Endothelial cell of umbilical vein (primary cell): ENCODE data around the gene ZNF620. TPM values are rescaled to one million over a fixed set of nuclear protein-coding genes. Genes with fewer than 3 reads are reported as not detected.

Experiments
- BruUV-seq: library from RNA; stranded (reverse); fragments of 400-500 nt; replicated peaks from 2 replicates; lab custom pipeline; 2021; lab: Mats Ljungman, UMichigan
- CTCF ChIA-PET: fragments of 300-600, 350-600 bp; sonication (Branson Sonifier 250); formaldehyde crosslinking; loops from one replicate; lab custom pipeline; 2021; ENCODE audit warnings: antibody characterized with exemption, inconsistent platforms; lab: Charles Lee
- POLR2A ChIA-PET: fragments of 300-600, 350-600 bp; sonication (Branson Sonifier 250); formaldehyde crosslinking; loops from one replicate; lab custom pipeline; 2021; ENCODE audit warnings: antibody characterized with exemption, inconsistent platforms; lab: Charles Lee
- DNase-seq: peaks from one replicate; pipeline ENCODE4 v3.0.0-alpha.2; 2011; ENCODE audit warnings: low read depth, low spot score
- FAIRE-seq: peaks from 2 replicates; lab custom pipeline; 2011; peaks lifted over from hg19 to GRCh38; lab: Jason Lieb, UNC
- H2AFZ ChIP-seq: 2 replicates; pipeline ENCODE4 v1.6.0; 2012; ENCODE audit warnings: low read depth, low read length, control low read depth, inconsistent platforms
- H3K27ac ChIP-seq: 2 replicates; pipeline ENCODE4 v1.5.1; 2011; ENCODE audit warnings: low read depth, mild to moderate bottlenecking, control low read depth, low read length, moderate library complexity; ENCODE audit not compliant: insufficient read depth
- H3K27me3 ChIP-seq, 2 experiments: 2 replicates each; pipeline versions ENCODE4 v1.6.0 to v1.6.1; 2011; ENCODE audit warnings: low read length in 2 of 2, mixed read lengths in 1 of 2; ENCODE audit not compliant: control insufficient read depth in 2 of 2, insufficient read depth in 2 of 2
- H3K36me3 ChIP-seq, 2 experiments: 2 replicates in 1 of 2; 3 replicates in 1 of 2; pipeline ENCODE4 v1.5.1; 2011; ENCODE audit warnings: low read length in 2 of 2, mild to moderate bottlenecking in 1 of 2, moderate library complexity in 1 of 2; ENCODE audit not compliant: control insufficient read depth in 2 of 2, insufficient read depth in 2 of 2; ENCODE audit errors: extremely low read depth in 1 of 2
- H3K4me1 ChIP-seq: 3 replicates; pipeline ENCODE4 v1.5.1; 2011; ENCODE audit warnings: mild to moderate bottlenecking, low read length; ENCODE audit not compliant: control insufficient read depth, insufficient read depth; ENCODE audit errors: extremely low read depth
- H3K4me2 ChIP-seq: 2 replicates; pipeline ENCODE4 v1.6.1; 2011; ENCODE audit warnings: low read length, control low read depth, mixed read lengths; ENCODE audit not compliant: insufficient read depth
- H3K4me3 ChIP-seq, 3 experiments: fragments of 200-600 bp in 1 of 3; sonication (generic), shearing (Covaris generic) in 1 of 3; replicated peaks in 1 of 3; 2 replicates each; pipeline ENCODE4 v1.5.1; 2011 to 2016; ENCODE audit warnings: control low read depth in 3 of 3, low read length in 3 of 3, mild to moderate bottlenecking in 2 of 3, inconsistent platforms in 1 of 3, low read depth in 1 of 3, moderate library complexity in 1 of 3; ENCODE audit not compliant: insufficient read depth in 1 of 3
- H3K79me2 ChIP-seq: 2 replicates; pipeline ENCODE4 v1.6.0; 2012; ENCODE audit warnings: low read length, inconsistent platforms; ENCODE audit not compliant: control insufficient read depth, insufficient read depth
- H3K9ac ChIP-seq: replicated peaks from 2 replicates; pipeline ENCODE3; 2011; ENCODE audit warnings: low read length, control low read depth; ENCODE audit not compliant: insufficient read depth; ENCODE audit errors: extremely low read depth
- H3K9me1 ChIP-seq: replicated peaks from 3 replicates; pipeline ENCODE4 v1.6.0; 2011; ENCODE audit warnings: mild to moderate bottlenecking, low read length; ENCODE audit not compliant: control insufficient read depth, insufficient read depth; ENCODE audit errors: extremely low read depth
- H3K9me3 ChIP-seq: replicated peaks from 2 replicates; pipeline ENCODE4 v1.5.1; 2012; ENCODE audit warnings: low read length, inconsistent platforms; ENCODE audit not compliant: control insufficient read depth, insufficient read depth
- H4K20me1 ChIP-seq: replicated peaks from 2 replicates; pipeline ENCODE3; 2011; ENCODE audit warnings: mild to moderate bottlenecking, low read length; ENCODE audit not compliant: control insufficient read depth, insufficient read depth; ENCODE audit errors: extremely low read depth
- EZH2 ChIP-seq: IDR thresholded peaks from 2 replicates; pipeline ENCODE4 v1.6.1; 2012; ENCODE audit warnings: borderline replicate concordance, low read depth, mild to moderate bottlenecking, moderate library complexity, low read length, inconsistent platforms; ENCODE audit not compliant: severe bottlenecking
- FOS ChIP-seq: IDR thresholded peaks from 2 replicates; pipeline ENCODE4 v1.6.1; 2011; ENCODE audit warnings: mild to moderate bottlenecking, low read length, moderate library complexity, borderline replicate concordance; ENCODE audit not compliant: insufficient read depth
- MYC ChIP-seq: IDR thresholded peaks from one replicate; pipeline ENCODE4 v1.6.1; 2011; ENCODE audit warnings: mild to moderate bottlenecking, low read depth, low read length
- POLR2A ChIP-seq: IDR thresholded peaks from 2 replicates; pipeline ENCODE4 v1.6.1; 2012; ENCODE audit warnings: low read depth, mild to moderate bottlenecking, control low read depth, low read length
- POLR2AphosphoS5 ChIP-seq: IDR thresholded peaks from 2 replicates; pipeline ENCODE4 v1.6.1; 2012; ENCODE audit warnings: low read depth, mild to moderate bottlenecking, control low read depth, low read length, moderate library complexity; ENCODE audit not compliant: insufficient read depth
- dilution Hi-C: fragments of 300-500 bp; cut with MboI; formaldehyde crosslinking; loops from one replicate; pipeline ENCODE4 v1.15.0; 2019; ENCODE audit warnings: low sequenced_read_pairs; ENCODE audit not compliant: extremely low pct_ligation_motif_present
- intact Hi-C: fragments of 100-400 bp; cut with micrococcal nuclease; formaldehyde crosslinking; loops from one replicate; pipeline ENCODE4 v1.10.0; 2022
- polyA plus RNA-seq, 4 experiments: library from polyadenylated mRNA; depleted of rRNA in 3 of 4; stranded (reverse) in 3 of 4; unstranded in 1 of 4; fragments of >200 nt; gene quantifications; 2 replicates each; pipeline versions ENCODE4 v1.2.1 to v1.2.3, GENCODE V29; 2011 to 2012; ENCODE audit warnings: missing spikeins in 1 of 4
- total RNA-seq: library from RNA; stranded (reverse); gene quantifications from 2 replicates; pipeline ENCODE4 v1.2.3, GENCODE V29; 2021
- TF ChIP-seq, protein P1 (sequence below), 2 donors: IDR thresholded peaks; 1 replicate in 1 of 2; 2 replicates in 1 of 2; pipeline ENCODE4 v1.5.1; 2011; ENCODE audit warnings: low read length in 2 of 2, mild to moderate bottlenecking in 2 of 2, moderate library complexity in 2 of 2, control low read depth in 1 of 2, inconsistent platforms in 1 of 2, low read depth in 1 of 2; ENCODE audit not compliant: insufficient read depth in 1 of 2; ENCODE audit errors: extremely low read depth in 1 of 2
- TF ChIP-seq, protein P2 (sequence below): IDR thresholded peaks from 2 replicates; pipeline ENCODE4 v1.6.1; 2011; ENCODE audit not compliant: insufficient read depth, insufficient read length

ZNF620 gene
- total and polyA plus RNA-seq, 2 donors (not counting 3 experiments of a cell fraction or from before 2014, with no cell fraction given) = 1.9 to 4.0 TPM

DNA sequence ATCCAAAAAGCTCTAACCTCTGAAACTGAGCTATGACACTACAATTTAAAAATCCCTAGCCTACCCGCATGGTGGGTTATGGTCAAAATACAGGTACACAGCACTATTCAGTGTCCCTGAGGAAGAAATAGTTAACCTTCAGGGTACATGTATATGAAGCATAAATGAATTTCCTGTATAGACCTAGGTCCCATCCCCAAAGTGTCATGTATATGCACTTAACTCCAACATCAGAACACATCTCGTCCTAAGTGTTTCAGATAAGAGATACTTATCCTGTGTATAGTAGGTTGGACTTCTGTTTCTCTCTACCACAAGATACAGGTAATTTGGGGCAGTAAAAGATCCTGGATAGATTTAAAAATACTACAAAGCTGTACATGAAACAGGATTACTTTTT, 42.3 kb upstream of the ZNF620 start:
- no TSS peak for BruUV-seq
- FAIRE-seq = no peak
- Histone ChIP-seq H3K4me2 (no peak overlapping the region), H3K9me1 (no peaks in the 10 kb centered on the region), H3K79me2 (peaks cover 14% of the 10 kb centered on the region), H3K4me1 (peaks cover 3% of the 10 kb centered on the region), H4K20me1 (peaks cover 4% of the 10 kb centered on the region), H3K9me3 (no peaks in the 10 kb centered on the region), H2AFZ (no peak overlapping the region), H3K27ac (no peak overlapping the region), H3K9ac (no peak overlapping the region), H3K27me3 (no peaks in the 10 kb centered on the region), H3K36me3 (peaks cover 14 to 29% of the 10 kb centered on the region in 2 experiments), H3K4me3 (no peak overlapping the region)
- no peak for DNase-seq
- dilution Hi-C loops = no loop called here
- TF ChIP-seq FOS = no peak
- TF ChIP-seq MYC = no peak
- TF ChIP-seq, protein P1, sequence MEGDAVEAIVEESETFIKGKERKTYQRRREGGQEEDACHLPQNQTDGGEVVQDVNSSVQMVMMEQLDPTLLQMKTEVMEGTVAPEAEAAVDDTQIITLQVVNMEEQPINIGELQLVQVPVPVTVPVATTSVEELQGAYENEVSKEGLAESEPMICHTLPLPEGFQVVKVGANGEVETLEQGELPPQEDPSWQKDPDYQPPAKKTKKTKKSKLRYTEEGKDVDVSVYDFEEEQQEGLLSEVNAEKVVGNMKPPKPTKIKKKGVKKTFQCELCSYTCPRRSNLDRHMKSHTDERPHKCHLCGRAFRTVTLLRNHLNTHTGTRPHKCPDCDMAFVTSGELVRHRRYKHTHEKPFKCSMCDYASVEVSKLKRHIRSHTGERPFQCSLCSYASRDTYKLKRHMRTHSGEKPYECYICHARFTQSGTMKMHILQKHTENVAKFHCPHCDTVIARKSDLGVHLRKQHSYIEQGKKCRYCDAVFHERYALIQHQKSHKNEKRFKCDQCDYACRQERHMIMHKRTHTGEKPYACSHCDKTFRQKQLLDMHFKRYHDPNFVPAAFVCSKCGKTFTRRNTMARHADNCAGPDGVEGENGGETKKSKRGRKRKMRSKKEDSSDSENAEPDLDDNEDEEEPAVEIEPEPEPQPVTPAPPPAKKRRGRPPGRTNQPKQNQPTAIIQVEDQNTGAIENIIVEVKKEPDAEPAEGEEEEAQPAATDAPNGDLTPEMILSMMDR (IDR thresholded peaks at IDR 0.05; ENCODE audit: extremely low read depth in 1 of 2, insufficient read depth in 1 of 2, low read depth in 1 of 2, low read length in 2 of 2) = no peak
- TF ChIP-seq POLR2A = no peak
- TF ChIP-seq, protein P2, sequence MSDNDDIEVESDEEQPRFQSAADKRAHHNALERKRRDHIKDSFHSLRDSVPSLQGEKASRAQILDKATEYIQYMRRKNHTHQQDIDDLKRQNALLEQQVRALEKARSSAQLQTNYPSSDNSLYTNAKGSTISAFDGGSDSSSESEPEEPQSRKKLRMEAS = no peak
- TF ChIP-seq EZH2 = no peak
- no peak for TF ChIP-seq POLR2AphosphoS5
- ChIA-PET CTCF (interaction anchor here (1.2 kb wide), 1 partner anchor 10 kb away, joined by 3 read pairs; no protein-coding TSS in a partner anchor), POLR2A (no interaction called here)
- intact Hi-C loops = no loop called here
